Muscle layer of colon (tissue), 2 donors: Measurements from ENCODE around the gene ELFN2.

ENCODE experiments used
- H3K27ac ChIP-seq: one replicate; pipeline ENCODE4 v1.7.0; 2013; ENCODE audit warnings: low read depth, mild to moderate bottlenecking, low read length, moderate library complexity
- H3K27me3 ChIP-seq, 2 donors: one replicate each; pipeline ENCODE4 v1.7.0; 2013; ENCODE audit warnings: low read length in 2 of 2, mild to moderate bottlenecking in 2 of 2; ENCODE audit not compliant: insufficient read depth in 2 of 2, control insufficient read depth in 1 of 2
- H3K36me3 ChIP-seq: one replicate; pipeline ENCODE4 v1.7.0; 2013; ENCODE audit warnings: mild to moderate bottlenecking, low read length; ENCODE audit not compliant: insufficient read depth
- H3K4me1 ChIP-seq: one replicate; pipeline ENCODE4 v1.7.0; 2013; ENCODE audit warnings: mild to moderate bottlenecking, low read length; ENCODE audit not compliant: insufficient read depth
- H3K4me3 ChIP-seq, 2 donors: one replicate each; pipeline ENCODE4 v1.7.0; 2013; ENCODE audit warnings: low read length in 2 of 2, low read depth in 1 of 2, mild to moderate bottlenecking in 1 of 2, moderate library complexity in 1 of 2
- H3K9ac ChIP-seq: one replicate; pipeline ENCODE4 v1.7.0; 2013; ENCODE audit warnings: low read length
- H3K9me3 ChIP-seq: one replicate; pipeline ENCODE4 v1.7.0; 2013; ENCODE audit warnings: mild to moderate bottlenecking, low read length
- donor health status: abdominal sarcoma.
- donor health status: Adenocarcinoma of cecum.

ELFN2 gene

DNA sequence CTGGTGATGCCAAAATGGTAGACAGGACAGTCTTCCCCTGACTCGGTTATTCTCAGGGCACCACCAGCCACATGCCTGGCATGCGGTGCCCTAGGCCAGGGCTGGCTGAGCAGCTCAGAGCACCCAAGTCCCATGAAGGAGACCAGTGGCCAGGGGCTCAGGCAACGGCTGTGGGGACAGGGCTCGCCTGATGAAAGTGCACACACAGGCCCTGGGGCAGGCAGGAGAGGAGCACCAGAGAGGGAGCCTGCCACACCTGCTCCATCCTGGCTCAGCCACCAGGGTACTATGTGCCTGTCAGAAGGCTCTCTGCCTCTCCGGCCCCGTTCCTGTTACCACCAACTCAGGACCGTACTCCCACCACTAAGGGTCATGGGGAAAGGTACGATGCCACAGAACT is 12.1 kb downstream of the ELFN2 start:
- H3K36me3 ChIP-seq, result no peaks in the 10 kb centered on the region
- H3K27ac ChIP-seq, result no peak overlapping the region
- H3K4me1 ChIP-seq, result no peaks in the 10 kb centered on the region
- H3K9me3 ChIP-seq, result no peaks in the 10 kb centered on the region
- H3K9ac ChIP-seq, result no peak overlapping the region
- H3K27me3 ChIP-seq, result peaks cover 0 to 40% of the 10 kb centered on the region in 2 donors
- H3K4me3 ChIP-seq, result no peak overlapping the region

DNA sequence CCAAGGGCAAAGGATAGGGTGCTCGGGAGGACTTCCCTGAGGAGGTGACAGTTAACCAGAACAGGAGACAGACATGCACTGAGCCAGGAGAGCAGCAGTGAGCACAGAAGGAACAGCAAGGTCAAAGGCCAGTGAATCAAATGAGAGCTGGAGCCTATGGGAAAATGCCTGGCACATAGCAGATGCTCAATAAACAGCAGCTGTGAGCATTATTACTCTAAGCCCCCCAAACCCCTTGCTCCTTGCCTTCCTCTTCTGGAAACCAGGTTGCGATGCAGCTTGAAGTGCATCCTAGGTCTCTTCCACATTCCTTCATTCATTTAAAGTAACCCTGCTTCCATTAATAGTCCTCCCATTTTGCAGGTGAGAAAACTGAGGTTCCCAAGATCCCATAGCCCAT is 13.0 kb downstream of the ELFN2 start:
- Histone ChIP-seq H3K36me3 (no peaks in the 10 kb centered on the region), H3K4me3 (no peak overlapping the region), H3K4me1 (no peaks in the 10 kb centered on the region), H3K9me3 (no peaks in the 10 kb centered on the region), H3K9ac (no peak overlapping the region), H3K27me3 (peaks cover 0 to 31% of the 10 kb centered on the region in 2 donors), H3K27ac (no peak overlapping the region)

DNA sequence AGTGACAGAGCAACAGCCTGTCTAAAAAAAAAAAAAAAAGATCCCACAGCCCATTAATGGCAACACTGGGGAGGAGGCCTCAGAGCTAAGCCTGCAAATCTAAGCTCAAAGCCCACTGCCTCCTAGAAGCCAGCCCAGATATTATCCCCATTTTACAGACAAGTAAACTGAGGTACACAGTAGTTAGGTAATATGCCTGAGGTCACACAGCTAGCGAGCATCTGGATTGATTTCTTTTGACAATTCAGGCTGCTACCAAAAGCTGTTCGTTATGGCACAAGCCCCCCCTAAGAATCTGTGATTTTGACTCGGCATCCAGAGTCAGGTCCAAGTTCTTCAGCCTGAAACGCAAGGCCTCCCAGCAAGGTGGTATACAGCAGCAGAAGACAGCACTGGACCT is 13.7 kb downstream of the ELFN2 start:
- Histone ChIP-seq H3K9me3 (no peaks in the 10 kb centered on the region), H3K27ac (no peak overlapping the region), H3K27me3 (peaks cover 0 to 23% of the 10 kb centered on the region in 2 donors), H3K9ac (no peak overlapping the region), H3K36me3 (no peaks in the 10 kb centered on the region), H3K4me3 (no peak overlapping the region), H3K4me1 (no peaks in the 10 kb centered on the region)

DNA sequence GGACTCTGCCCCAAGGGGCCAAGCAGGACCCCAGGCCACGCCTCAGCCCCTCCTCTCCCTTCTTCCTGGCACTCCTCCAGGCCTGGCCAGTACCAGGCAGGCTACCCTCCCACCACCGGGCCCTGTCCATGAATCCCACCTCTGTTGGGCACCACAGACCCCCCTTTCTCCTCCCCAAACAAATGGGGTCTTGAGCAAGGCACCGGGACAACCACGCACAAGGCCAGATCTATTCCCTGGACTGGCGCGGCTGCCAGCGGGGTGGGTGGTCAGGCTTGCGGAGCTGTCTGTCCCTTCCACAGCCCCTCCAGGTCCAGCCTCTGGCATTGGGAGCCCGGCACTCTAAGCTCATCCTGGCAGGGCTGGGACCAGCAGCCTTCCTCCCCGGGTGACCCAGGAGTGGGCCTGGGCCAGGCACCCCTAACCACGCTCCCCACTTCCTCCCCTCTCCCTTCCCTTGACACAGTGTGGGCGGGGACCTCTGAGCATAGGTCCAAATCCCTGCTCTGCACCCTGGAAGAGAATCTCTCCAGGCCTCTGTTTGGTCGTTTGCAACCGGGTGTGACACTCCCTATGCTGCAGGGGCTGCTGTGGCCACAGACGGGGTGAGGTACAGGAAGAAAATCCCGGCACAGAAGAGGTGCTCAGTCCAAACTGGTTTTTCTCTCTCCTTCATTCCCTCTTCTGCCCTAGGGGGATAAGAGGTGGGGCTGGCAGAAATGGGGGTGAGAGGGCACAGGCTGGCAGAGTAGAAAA is 14.6 kb downstream of the ELFN2 start:
- no peak overlapping the region for H3K4me3 ChIP-seq
- no peaks in the 10 kb centered on the region for H3K9me3 ChIP-seq
- H3K9ac ChIP-seq, result no peak overlapping the region
- H3K27ac ChIP-seq, result no peak overlapping the region
- H3K27me3 ChIP-seq, result peaks cover 0 to 18% of the 10 kb centered on the region in 2 donors
- no peaks in the 10 kb centered on the region for H3K4me1 ChIP-seq
- no peaks in the 10 kb centered on the region for H3K36me3 ChIP-seq

DNA sequence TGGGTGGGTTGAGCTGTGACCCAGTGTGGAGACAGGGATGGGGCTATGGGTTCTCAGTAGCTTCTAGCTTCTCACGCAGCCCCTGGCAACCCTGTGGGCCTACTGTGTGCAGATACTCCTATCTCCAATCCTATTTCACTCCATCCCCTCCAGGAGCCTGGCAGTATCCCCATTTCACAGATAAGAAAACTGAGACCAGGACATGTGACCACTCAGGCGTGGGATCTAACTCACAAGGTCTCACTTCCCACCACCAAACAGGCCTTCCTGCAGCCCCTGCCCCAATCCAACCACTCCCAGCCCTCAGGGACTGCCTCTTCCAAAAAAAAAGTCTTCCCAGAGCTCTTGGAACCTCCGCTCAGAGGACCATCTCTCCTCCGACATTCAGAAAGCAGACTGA is 15.6 kb downstream of the ELFN2 start:
- Histone ChIP-seq H3K27ac (no peak overlapping the region), H3K4me1 (no peaks in the 10 kb centered on the region), H3K4me3 (no peak overlapping the region), H3K9ac (no peak overlapping the region), H3K36me3 (no peaks in the 10 kb centered on the region), H3K27me3 (peaks cover 0 to 15% of the 10 kb centered on the region in 2 donors), H3K9me3 (no peaks in the 10 kb centered on the region)

DNA sequence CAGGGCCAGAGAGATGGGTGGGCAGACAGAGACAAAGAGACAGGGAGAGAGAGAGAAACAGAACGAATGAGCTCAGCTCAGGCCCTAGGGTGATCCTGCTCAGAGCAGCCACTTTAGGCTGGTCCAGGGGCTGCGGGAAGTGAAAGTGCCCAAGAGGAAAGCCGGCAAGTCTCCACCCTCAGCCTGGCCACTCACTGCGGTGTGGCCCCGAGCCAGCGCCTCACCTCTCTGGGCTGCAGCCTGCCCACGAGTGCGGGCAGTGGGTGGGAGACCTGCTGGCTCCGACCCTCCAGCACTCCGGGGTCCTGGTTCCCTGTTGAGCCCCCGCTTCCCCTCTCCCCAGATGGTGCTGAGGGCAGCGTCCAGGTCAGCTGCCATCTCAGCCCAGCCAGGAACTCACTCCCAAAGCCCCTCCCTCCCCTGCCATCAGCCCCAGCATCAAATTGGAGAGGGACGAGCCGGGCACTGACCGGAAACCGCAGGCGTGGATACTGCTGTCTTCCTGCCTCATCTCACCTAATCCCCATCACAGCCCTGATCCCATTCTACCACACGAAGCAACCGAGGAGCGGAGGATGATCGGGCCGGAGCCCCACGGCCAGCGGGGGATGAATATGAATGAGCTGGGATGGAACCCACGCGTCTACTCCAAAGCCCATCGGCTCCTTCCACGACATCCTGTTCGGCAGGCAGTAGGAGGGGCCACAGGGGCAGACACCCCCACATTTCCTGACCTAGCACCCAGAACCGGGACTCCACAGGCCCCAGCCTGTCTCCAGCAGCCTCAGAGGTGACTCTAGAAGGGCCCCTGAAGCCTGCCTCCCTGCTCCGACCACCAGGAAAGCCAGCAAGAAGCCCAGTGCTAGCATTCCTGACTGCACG is 16.9 kb downstream of the ELFN2 start:
- no peaks in the 10 kb centered on the region for H3K4me1 ChIP-seq
- peaks cover 0 to 12% of the 10 kb centered on the region in 2 donors for H3K27me3 ChIP-seq
- H3K36me3 ChIP-seq, result no peaks in the 10 kb centered on the region
- H3K9ac ChIP-seq, result no peak overlapping the region
- H3K27ac ChIP-seq, result no peak overlapping the region
- no peaks in the 10 kb centered on the region for H3K9me3 ChIP-seq
- H3K4me3 ChIP-seq, result no peak overlapping the region

DNA sequence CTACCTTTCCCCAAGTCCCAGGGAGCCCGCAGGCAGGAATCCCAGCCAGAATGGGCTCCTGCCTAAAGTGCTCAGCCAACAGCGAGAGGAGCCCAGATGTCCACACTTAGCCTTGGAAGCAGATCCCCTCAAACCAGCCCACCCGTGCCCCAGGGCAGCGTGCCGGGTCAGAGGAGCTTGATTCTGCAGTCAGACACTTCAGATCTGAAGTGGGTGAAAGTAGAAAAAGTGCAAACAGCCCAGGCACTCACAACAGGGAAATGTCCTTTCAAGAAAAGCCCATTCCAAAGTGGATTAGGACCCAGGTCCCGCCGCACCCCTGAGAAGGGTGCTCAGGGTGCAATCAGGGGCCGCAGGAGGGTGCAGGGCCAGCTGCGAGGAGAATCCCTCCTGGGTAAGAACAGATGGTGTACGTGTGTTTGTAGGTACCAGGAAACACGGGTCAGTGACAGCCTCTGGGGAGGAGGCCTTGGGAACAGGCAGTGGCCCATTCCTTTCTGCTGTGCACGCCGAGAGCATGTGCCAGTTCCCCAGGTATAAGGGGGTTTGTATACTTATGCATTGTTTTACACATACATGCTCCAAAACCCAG is 17.7 kb downstream of the ELFN2 start:
- Histone ChIP-seq H3K9ac (no peak overlapping the region), H3K27me3 (peaks cover 0 to 12% of the 10 kb centered on the region in 2 donors), H3K36me3 (no peaks in the 10 kb centered on the region), H3K27ac (no peak overlapping the region), H3K4me3 (no peak overlapping the region), H3K4me1 (no peaks in the 10 kb centered on the region), H3K9me3 (no peaks in the 10 kb centered on the region)

DNA sequence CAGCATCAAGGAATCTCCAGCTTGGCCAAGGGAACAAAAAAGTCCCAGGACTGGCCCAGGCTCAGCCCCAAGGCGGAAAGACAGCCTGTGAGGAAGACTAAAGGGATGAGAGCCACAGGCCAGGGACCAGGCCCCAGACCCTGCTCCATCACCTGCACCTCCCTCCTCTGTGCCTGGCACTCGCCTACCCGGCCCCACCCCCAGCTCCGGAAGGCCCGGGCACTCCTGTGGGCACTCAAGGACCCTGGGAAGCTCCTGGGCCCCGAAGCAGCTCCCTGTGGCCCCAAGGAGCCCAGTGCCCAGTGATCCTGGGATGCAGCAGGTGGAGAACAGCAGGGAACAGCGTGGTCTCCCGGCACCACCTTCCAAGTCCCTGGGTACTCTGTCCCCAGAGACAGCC is 18.2 kb downstream of the ELFN2 start:
- no peak overlapping the region for H3K9ac ChIP-seq
- no peak overlapping the region for H3K4me3 ChIP-seq
- no peaks in the 10 kb centered on the region for H3K4me1 ChIP-seq
- H3K27me3 ChIP-seq, result peaks cover 0 to 12% of the 10 kb centered on the region in 2 donors
- no peaks in the 10 kb centered on the region for H3K36me3 ChIP-seq
- no peak overlapping the region for H3K27ac ChIP-seq
- no peaks in the 10 kb centered on the region for H3K9me3 ChIP-seq

DNA sequence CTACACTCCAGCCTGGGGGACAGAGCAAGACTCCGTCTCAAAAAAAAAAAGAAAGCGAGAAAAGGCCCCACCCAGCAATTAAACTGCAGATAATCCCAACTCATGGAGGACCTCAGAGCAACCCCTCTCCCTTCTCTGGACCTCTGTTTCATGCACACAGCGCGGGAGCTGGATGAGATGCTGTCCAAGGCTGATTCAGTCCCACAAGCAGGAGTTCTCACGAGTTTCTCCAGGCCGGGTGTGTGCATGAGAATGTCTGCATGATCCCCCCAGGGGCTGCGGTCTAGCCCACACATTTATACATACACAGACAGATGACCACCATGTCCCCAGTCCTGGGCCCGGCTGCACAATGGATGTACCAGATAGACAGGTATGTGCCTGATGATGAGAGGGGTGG is 19.4 kb downstream of the ELFN2 start:
- H3K36me3 ChIP-seq, result no peaks in the 10 kb centered on the region
- no peak overlapping the region for H3K4me3 ChIP-seq
- H3K4me1 ChIP-seq, result no peaks in the 10 kb centered on the region
- peaks cover 0 to 12% of the 10 kb centered on the region in 2 donors for H3K27me3 ChIP-seq
- H3K9ac ChIP-seq, result no peak overlapping the region
- no peak overlapping the region for H3K27ac ChIP-seq
- no peaks in the 10 kb centered on the region for H3K9me3 ChIP-seq

DNA sequence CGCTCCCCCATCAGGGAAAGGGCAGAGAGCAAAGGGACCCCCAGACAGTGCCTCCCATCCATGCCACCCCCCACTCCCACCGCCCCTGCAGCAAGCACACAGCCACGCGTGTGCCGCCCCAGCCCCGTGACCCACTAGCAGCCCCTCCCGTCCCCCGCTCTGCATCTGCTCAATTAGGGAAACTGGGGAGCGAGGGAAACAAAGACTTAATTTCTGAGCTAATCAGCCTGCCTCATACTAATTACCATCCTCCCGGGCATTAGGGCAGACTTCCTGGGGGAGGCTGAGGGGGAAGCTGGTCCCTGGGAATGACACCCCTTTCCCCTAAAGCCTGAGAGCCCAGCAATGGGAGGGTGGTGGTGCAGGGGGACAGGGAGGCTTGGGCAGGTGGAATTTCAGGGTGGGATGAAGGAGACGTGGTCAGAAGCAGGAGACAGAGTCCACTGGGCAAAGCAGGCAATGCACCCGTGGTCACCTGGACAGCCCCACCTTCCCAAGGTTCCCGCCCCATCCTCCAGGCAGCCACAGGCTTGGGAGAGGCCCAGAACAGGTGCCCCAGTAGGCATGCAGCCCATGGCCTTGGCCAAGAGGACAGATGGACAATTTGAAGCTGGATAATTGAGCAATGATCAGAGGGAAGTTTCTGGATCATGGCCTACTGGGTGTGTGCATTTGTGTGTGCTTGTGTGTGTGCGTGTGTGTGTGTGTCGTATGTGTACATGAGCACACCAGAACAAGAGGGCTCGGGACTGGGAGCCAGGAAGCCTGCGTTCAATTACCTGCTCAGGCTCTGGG is 20.6 kb downstream of the ELFN2 start:
- Histone ChIP-seq H3K27me3 (peaks cover 0 to 8% of the 10 kb centered on the region in 2 donors), H3K4me3 (no peak overlapping the region), H3K9ac (no peak overlapping the region), H3K9me3 (no peaks in the 10 kb centered on the region), H3K27ac (no peak overlapping the region), H3K36me3 (no peaks in the 10 kb centered on the region), H3K4me1 (peaks cover 7% of the 10 kb centered on the region)

DNA sequence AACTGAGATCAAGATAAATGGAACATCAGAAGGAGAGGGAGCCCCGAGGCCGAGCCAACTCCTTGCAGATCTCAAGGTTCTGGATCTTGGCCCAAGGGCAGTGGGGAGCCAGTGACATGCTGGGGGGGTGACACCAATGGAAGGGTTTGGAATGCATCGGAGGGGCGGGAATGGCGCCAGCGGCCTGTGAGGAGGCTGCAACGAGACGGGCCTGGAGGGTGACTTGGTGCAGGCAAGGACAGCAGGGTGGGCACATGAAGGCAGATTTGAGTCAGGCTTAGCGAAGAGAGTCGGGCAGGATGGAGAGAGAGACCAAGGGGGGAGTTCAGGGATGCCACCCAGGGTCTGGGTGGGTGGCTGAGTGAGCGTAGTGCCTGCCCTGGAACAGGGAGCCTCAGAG is 23.2 kb downstream of the ELFN2 start:
- no peak overlapping the region for H3K9ac ChIP-seq
- no peak overlapping the region for H3K27ac ChIP-seq
- H3K9me3 ChIP-seq, result no peaks in the 10 kb centered on the region
- no peak overlapping the region for H3K4me3 ChIP-seq
- H3K27me3 ChIP-seq, result peaks cover 0 to 4% of the 10 kb centered on the region in 2 donors
- peaks cover 20% of the 10 kb centered on the region for H3K4me1 ChIP-seq
- no peaks in the 10 kb centered on the region for H3K36me3 ChIP-seq
